GM11168 (cell line): ENCODE measurements around the gene TBX4.
"Not testable (repeated sequence)": the region's sequence is repeated elsewhere in the genome, so short reads cannot be mapped to it uniquely, and the experiment has no call there.

ENCODE experiments used
- in situ Hi-C: fragments of 300-500 bp; cut with MboI; formaldehyde crosslinking; loops from one replicate; pipeline ENCODE4 v1.12.0; 2022; ENCODE audit warnings: low sequenced_read_pairs; ENCODE audit not compliant: unreplicated experiment

Gene TBX4

DNA sequence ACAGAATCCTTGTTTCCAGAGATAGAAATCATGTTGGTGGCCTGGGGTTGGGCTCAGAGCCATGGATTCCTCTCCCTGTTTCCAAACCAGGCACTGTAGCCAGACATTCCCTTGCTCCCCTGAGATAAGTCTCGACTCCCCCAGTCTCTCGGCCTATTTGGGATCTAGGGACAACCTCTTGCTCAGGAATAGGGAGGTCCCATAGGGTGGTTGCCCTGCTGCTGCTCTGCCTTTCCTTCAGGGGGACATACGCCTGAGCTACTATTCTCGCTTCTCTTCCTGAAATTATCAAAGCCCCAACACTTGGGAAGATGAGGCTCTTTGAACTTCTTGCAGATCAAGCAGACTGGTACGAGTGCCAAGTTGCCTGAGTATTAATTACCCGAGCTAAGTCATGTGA lies 58.0 kb downstream of the TBX4 start:
- in situ Hi-C loops: no loop called here

DNA sequence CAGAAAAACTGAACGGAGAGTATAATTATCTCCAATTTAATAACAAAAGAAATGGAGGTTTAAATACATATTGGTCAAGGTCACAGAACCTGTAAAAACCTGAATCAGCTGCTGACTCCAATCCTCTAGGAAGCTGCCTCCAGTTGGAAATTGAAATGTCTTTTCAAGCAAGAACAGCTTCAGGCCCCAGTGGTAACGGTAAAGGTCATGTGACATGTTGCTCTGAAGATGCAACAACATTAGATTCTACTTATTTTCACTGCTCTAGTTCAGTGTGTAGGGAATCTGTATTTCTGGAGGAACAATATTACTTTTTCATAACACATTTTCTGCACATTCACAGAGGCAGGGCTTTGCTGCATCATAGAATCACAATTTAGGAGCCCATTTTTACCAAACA lies 58.8 kb downstream of the TBX4 start:
- in situ Hi-C loops: no loop called here

DNA sequence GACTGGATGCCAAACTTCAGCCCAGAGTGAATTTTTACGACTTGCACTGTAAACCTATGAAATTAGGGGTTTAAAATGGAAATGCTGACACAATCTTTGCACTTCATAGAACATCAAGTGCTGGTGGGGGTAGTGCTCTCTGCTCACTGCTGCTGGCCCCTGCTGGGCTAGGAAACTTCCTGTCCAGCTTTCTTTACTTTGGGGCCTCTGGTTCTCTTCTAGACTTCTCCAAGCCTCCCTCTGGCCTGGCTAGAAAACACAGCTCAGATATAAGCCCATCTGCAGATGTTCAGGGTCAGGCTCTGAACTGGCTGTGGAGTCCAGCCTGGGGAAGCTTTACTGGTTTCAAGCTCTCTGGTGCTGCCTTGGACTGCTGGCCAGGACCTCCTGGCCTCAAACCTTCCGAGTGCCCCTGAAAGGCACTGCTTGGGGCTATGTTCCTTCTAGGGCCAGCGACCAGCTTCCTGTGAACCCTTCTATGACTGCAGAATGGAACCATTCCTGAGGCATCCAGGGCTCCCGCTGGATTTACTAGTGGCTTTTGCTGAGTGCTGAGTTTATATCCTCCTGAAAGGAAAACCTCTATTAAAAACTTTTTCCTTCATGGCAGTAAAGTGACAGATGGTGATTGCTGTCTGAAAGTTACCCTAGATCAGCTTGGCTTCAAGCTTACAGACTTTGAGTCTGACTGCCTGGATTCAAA lies 59.4 kb downstream of the TBX4 start:
- in situ Hi-C loops: no loop called here

DNA sequence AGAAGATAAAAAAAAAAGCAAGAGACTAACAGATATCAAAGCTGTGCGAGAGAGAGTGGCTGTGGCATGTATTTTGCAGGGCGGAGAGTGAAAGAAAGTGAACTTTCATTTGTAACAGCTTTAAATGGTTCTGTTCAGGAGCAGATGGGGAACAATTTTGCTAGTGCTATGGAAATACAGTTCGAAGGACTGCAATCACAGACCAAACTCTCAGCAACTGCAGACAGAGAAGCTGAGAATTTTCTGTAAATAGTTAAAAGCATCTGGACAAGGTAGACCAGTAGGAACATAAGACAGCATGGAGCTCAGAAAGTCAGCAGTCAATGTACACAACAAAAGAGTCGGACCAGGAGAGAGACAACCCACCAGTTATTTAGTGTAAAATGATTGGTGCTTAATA lies 62.3 kb downstream of the TBX4 start:
- in situ Hi-C loops: no loop called here

DNA sequence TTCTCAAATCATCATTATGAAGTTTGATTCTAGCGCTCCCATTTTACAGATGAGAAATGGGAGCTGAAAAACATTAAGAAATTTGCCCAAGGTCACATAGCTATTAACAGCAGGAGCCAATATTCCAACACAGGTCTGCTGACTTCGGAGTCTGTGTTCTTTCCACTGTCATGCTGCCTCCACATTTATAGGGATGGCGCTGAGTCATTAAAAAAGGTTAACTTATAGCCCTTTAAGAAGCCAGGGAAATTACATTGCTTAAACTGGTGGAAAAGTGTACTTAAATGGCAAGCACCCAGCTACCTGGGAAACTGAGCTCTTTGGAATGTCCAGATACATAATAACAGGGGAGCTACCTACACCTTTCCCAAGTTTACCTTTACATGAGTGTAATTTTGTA lies 65.0 kb downstream of the TBX4 start:
- in situ Hi-C loops: no loop called here

DNA sequence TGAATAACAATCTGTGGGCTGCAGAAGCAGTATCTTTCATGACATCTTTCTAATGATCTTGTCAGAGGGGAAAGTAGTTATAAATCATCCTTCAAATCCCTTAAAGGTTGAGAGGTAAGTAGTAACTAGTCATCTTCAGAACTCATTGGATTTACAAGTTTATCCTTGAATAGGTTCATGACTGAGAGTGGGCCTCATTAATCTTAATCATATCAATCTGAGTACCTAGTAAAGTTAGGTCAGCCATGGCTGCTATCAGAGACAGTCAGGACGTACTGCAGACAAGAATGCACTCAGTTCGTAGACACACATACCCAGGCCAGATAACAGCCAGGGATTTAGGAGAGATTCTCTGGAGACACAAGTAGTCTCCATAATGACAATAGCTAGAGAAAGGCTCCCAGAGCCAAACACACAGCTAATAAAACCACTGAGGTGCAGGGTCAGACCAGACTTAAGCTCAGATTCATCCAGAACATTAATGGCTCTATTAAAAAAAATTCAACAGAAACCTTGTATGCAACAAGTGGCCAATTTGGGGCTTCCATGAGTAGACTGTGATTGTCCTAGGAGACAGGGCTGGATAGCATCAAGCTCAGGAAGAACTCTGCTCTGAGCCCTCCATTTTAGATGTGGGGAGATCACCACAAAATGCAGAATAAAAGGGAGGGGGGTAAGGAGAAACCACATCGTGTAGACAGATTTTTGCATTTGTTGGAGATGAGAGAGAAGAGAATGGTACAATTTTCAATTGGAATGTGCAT lies 65.8 kb downstream of the TBX4 start:
- in situ Hi-C loops: no loop called here

DNA sequence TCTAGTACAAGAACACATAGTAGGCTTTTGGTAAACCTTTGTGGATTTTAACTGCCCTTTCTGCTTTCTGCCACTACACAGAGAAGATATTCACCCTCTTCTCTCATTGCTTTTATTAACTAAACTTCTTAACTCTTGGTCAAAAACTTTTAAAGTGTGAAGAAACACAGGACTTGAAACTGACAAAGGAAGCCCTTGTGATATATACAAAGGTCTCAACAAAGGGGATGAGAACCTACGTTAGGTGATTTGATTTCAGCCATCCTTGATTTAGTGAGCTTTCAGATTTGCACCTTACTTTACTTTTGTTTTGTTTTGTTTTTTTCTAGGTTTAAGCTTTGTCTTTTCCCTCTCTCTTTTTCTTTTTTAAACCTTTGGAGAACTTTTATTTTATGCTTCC lies 66.9 kb downstream of the TBX4 start:
- in situ Hi-C loops: no loop called here

DNA sequence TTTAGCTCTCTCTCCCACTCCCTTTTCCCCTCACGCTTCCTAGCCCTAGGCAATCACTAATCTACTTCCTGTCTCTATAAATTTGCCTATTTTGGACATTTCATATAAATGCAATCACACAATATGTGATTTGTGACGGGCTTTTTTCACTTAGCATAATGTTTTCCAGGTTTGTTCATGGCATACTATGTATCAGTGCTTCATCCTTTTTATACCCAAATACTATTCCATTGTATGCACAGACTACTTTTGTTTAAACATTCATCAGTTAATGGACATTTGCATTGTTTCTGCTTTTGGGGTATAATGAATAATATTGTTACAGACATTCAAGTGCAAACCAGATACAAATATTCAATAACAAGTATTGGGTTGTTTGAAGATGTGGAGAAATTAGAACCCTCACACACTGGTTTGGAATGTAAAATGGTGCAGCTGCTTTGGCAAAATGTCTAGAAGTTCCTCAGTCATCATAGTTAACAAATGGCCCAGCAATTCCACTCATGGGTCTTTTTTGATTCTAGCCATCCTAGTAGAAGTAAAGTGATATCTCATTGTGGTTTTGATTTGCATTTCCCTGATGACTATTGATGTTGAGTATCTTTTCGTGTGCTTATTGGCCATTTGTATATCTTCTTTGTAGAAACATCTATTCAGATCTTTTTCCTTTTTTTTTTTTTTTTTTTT lies 67.7 kb downstream of the TBX4 start:
- in situ Hi-C loops: no loop called here

DNA sequence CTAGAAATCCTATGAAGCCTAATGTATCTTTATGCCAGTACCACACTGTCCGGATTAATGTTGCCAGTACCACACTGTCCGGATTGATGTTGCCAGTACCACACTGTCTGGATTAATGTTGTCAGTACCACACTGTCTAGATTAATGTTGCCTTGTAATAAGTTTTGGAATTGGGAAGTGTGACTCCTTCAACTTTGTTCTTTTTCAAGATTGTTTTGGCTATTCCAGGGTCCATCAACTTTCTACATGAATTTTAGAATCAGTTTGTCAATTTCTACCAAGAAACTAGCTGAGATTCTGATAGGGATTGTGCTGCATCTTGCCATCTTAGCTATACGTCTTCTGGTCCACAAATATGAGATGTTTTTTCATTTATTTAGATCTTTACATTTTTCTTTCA lies 68.7 kb downstream of the TBX4 start:
- in situ Hi-C loops: no loop called here

DNA sequence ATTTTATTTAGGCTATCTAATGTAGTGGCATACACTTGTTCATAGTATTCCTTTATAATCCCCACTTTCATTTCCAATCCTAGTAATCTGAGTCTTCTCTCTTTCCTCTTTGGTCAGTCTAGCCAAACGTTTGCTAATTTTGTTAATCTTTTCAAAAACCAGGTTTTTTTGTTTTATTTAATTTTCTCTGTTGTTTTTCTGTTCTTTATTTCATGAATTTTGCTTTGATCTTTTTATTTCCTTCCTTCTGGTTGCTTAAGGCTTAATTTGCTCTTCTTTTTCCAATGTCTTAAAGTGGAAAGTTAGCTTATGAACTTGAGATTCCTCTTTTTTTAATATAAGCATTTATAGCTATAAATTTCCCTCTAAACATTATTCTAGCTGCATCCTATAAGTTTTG lies 69.9 kb downstream of the TBX4 start:
- in situ Hi-C loops: no loop called here

DNA sequence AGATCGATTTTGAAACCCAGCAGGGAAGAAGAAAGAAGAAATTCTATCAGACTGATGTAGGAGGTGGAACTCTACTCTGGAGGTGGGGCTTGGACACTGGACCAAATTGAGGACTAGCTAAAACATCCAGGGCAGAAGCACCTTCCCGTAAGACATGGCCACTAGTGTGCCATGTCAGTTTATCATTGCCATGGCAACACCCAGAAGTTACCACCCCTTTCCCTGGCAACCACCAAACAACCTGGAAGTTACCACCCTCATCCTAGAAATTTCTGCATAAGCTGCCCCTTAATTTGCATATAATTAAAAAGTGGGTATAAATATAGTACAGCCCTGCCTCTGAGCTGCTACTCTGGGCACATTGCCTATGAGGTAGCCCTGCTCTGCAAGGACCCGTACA lies 72.1 kb downstream of the TBX4 start:
- in situ Hi-C loops: no loop called here

DNA sequence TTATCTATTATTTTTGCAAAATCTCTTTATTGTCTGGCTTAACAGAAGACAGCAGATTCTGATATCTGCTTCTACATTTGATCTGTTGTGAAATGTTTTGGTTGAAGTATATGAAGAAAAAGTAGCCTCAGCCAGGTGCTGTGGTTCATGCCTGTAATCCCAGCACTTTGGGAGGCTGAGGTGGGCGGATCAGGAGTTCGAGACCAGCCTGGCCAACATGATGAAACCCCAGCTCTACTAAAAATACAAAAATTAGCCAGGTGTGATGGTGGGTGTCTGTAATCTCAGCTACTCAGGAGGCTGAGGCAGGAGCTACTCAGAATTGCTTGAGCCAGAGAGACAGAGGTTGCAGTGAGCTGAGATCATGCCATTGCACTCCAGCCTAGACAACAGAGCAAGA lies 75.2 kb downstream of the TBX4 start:
- in situ Hi-C loops: not testable (repeated sequence)

DNA sequence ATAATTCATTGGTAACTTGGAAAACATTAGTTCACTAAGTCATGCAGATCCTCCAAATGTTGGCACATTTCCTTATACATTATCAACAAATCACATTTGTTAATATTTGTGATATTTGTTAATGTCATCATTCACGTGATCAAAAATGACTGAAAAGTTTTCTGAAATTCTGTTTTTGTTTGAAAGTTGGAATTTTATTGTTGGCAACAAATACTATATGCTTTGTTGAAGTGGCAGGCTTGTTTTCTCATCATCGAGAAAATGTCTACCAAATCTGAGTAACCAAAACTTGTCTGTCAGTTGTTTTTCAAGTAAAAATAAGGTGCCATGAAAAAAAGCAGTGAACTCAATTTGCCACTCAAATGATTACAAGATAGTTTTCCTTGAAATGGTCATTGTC lies 75.9 kb downstream of the TBX4 start:
- in situ Hi-C loops: no loop called here

DNA sequence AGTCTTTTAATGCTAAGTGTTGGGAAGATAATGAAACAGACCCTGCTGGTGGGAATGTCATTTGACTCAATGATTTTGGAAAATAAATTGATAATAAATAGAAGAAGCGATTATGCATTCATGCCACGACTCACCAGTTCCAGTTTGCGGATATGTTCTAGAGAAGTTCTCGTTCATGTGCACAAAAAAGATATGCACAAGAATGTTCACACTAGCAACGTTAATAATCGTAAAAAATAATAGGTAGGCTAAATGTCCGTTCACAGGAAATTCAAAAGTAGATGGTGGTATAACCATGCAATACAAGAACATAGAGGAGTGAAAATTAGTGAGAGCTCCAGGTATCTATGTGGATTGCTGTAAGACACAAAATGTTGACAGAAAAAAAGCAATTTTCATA lies 79.0 kb downstream of the TBX4 start:
- in situ Hi-C loops: no loop called here

DNA sequence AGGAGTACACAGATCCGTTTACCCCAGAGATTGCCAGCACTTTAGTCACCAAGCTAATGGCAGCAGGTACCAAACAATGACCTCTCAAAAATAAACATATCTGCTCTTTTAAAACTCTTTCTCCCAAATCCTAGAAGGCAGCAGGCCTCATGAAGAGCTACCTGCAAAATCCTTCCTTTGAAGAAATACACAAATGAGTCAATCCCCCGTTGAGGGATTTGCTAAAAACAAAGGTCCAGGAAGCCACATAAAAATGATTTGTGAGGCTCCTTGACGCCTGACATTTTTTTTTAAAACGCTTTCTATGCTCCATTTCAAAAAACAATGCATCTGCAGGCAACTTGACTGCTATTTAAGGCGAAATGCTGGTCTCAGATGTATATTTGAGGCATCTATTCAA lies 80.6 kb downstream of the TBX4 start:
- in situ Hi-C loops: no loop called here

DNA sequence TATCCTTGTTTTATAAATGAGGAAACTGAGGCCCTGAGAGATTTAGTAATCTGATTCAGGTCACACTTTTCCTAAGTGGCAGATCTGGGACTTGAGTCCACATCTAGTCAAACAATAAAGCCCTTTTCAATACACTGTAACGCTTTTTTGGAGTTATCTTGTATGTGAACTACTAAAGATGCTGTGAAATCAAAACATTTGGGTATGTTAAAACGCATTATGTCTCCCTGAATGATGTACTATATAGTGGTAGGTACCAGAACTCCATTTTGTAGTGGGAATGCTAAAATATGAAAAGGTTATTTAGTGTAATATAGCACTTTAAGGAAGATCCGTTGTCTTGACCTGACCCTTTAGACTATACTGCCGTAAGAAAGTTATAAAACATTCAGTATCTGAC lies 81.6 kb downstream of the TBX4 start:
- in situ Hi-C loops: no loop called here

DNA sequence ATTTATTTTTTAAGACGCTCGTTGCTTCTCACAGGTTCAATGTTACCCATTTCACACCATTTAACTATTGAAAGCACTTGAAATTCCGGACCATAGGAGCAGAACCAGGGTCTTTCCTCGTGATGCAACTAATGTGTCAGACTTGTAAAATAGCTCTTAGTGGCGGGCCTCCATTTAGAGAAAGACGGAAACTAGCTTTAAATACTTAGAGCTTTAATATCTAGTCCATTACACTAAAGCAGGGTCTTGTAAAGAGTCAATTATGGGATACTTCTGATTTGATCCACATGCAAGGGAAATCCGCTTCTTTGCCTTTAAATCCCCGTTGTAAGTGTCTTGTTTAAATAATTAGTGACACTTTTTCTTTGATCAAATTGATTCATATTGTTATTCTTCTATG lies 82.2 kb downstream of the TBX4 start:
- in situ Hi-C loops: no loop called here
